Measurements from ENCODE around the gene CD3D.

DNA sequence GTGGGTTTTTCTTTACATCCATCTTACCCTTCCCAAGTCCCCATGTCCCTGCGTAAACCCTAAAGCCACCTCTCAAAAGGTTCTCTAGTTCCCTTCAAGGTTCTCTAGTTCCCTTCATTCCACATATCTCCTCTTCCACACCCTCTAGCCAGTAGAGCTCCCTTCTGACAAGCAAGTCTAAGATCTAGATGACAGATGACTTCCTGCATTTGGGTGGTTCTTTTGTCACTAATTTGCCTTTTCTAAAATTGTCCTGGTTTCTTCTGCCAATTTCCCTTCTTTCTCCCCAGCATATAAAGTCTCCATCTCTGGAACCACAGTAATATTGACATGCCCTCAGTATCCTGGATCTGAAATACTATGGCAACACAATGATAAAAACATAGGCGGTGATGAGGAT lies 30.2 kb downstream of the CD3D start:
- TF ChIP-seq, protein P1, sequence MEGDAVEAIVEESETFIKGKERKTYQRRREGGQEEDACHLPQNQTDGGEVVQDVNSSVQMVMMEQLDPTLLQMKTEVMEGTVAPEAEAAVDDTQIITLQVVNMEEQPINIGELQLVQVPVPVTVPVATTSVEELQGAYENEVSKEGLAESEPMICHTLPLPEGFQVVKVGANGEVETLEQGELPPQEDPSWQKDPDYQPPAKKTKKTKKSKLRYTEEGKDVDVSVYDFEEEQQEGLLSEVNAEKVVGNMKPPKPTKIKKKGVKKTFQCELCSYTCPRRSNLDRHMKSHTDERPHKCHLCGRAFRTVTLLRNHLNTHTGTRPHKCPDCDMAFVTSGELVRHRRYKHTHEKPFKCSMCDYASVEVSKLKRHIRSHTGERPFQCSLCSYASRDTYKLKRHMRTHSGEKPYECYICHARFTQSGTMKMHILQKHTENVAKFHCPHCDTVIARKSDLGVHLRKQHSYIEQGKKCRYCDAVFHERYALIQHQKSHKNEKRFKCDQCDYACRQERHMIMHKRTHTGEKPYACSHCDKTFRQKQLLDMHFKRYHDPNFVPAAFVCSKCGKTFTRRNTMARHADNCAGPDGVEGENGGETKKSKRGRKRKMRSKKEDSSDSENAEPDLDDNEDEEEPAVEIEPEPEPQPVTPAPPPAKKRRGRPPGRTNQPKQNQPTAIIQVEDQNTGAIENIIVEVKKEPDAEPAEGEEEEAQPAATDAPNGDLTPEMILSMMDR (conservative IDR thresholded peaks at IDR 0.05; ENCODE audit: low read depth, low read length) = no peak
- TF ChIP-seq MAFK (IDR thresholded peaks at IDR 0.05; ENCODE audit: low read depth, low read length) = no peak
